GM18517 (cell line): ENCODE results near the gene SFRP2.

Experiments
- ATAC-seq: cut with Tn5 transposase; IDR thresholded peaks from one replicate; pipeline ENCODE4 v1.9.1; 2021; ENCODE audit warnings: mild to moderate bottlenecking, moderate library complexity; ENCODE audit not compliant: unreplicated experiment

The SFRP2 gene

DNA sequence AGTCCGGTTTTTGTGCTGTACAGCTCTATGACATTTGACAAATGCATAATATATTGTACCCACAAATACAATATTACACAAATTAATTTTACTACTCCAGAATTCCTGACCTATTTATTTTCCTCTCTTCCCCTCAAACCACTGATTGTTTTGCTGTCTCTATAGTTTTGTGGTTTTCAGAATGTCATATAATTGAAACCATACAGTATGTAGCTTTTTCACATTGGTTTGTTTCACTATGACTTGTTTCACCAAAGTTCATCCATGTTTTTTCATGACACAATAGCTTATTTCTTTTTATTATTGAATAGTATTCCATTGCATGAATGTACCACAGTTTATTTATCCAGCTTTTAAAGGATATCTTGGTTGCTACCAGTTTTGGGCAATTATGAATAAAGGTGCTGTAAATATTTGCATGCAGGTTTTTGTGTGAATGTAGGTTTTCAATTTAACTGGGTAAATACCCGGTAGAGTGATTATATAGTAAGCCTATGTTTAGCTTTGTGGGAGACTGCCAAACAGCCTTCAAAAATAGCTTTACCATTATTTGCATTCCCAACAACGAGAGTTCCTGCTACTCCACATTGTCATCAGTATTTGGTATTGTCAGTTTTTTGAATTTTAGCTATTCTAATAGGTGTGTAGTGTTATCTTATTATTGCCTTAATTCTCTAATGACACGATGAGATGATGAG lies 55.0 kb downstream of the SFRP2 start:
- ATAC-seq = peak; percentile 72

DNA sequence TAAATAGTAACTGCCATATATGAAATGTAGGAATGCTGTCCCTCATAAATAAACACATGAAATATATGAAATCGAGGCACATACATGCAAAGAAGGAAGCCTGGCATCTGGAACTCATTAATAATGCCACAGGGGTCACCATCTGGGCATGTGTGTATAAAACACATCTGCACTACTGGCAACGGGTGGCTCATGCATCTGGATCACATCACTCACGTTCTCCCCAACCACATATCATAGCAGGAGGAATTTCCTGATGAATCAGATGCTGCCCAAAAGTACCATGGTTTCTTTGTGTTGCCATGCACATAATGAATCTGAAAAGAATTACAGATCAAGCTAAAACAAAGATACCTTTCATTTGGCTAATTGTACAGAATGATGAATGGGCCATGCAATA lies 57.6 kb downstream of the SFRP2 start:
- ATAC-seq = no peak
